Right lobe of liver (tissue), 6 donors: Measurements from ENCODE around the gene DPYD. TPM values are rescaled to one million over a fixed set of nuclear protein-coding genes. Genes with fewer than 3 reads are reported as not detected.

ENCODE experiments used
- ATAC-seq, 4 donors: fragments of 200-7000 bp; cut with Tn5 transposase; one replicate each; pipeline ENCODE4 v1.9.1; 2020; ENCODE audit warnings: mild to moderate bottlenecking in 4 of 4, moderate library complexity in 4 of 4
- DNase-seq, 3 donors: peaks; one replicate each; pipeline ENCODE4 v3.0.0-alpha.2; 2020
- H3K27ac ChIP-seq, 3 donors: fragments of 200-600 bp; one replicate each; pipeline ENCODE4 v1.8.0; 2022
- H3K27me3 ChIP-seq, 2 donors: fragments of 200-600 bp; one replicate each; pipeline ENCODE4 v1.8.0; 2022
- H3K36me3 ChIP-seq, 4 donors: fragments of 200-600 bp; sonication (generic) in 1 of 4; one replicate each; pipeline versions ENCODE4 v1.5.1 to v1.8.0; 2017 to 2022; ENCODE audit warnings: control low read depth in 1 of 4
- H3K4me1 ChIP-seq, 4 donors: fragments of 200-600 bp; sonication (generic) in 1 of 4; one replicate each; pipeline versions ENCODE4 v1.5.1 to v1.8.0; 2017 to 2022; ENCODE audit warnings: control low read depth in 1 of 4
- H3K4me3 ChIP-seq, 3 donors: fragments of 200-600 bp; one replicate each; pipeline ENCODE4 v1.8.0; 2022
- H3K9me3 ChIP-seq, 4 donors: fragments of 200-600 bp; sonication (generic) in 1 of 4; one replicate each; pipeline versions ENCODE4 v1.5.1 to v1.8.0; 2017 to 2022; ENCODE audit warnings: control low read depth in 1 of 4
- CTCF ChIP-seq, 4 donors: fragments of 200-600 bp in 3 of 4; fragments of 450-650 bp in 1 of 4; IDR thresholded peaks; one replicate each; pipeline versions ENCODE4 v1.5.1 to v1.8.0; 2016 to 2022; ENCODE audit warnings: antibody characterized with exemption in 4 of 4, mild to moderate bottlenecking in 2 of 4
- POLR2A ChIP-seq: fragments of 450-650 bp; IDR thresholded peaks from one replicate; pipeline ENCODE4 v1.6.1; 2017; ENCODE audit warnings: antibody characterized with exemption, mild to moderate bottlenecking
- WGBS: methylation state at CpG from one replicate; pipeline ENCODE4 v1.1.6; 2018; ENCODE audit warnings: low coverage, low lambda C conversion rate; ENCODE audit not compliant: insufficient coverage; ENCODE audit errors: missing lambda C conversion rate; 5-methylcytosine and 5-hydroxymethylcytosine counted together
- intact Hi-C, 2 donors: fragments of 100-400 bp; cut with DNase I; formaldehyde crosslinking; loops; one replicate each; pipeline versions ENCODE4 v1.11.2 to v1.14.1; 2022
- total RNA-seq, 6 experiments: library from RNA; depleted of rRNA in 2 of 6; stranded (reverse); fragments of >200 nt in 2 of 6; fragmentation: NEBNext Ultra II Directional in 3 of 6; extraction: Animal tissue kit (Norgen Biotek cat#: 25700) in 3 of 6; gene quantifications; one replicate each; pipeline versions ENCODE4 v1.1.0 to v1.2.4, GENCODE V29; 2016 to 2023
- donor health status: DM: no; HTN: yes; CAD: no.
- donor health status: DM: no; HTN: no; CAD: no.
- donor health status: DM: no; HTN: no; CAD: no.
- donor health status: DM: no; HTN: yes; CAD: no.
- donor health status: DM: no; HTN: yes; CAD: no.

Gene DPYD
- total RNA-seq, 6 experiments from 2014 or later = 25.2 to 74.4 (median 40.0) TPM

- DNase-seq (no peak), ATAC-seq (no peak)
- H3K27me3 ChIP-seq = no peaks in the 10 kb centered on the region
- no peaks in the 10 kb centered on the region for H3K4me1 ChIP-seq
- no peaks in the 10 kb centered on the region for H3K9me3 ChIP-seq
- no peak for TF ChIP-seq CTCF (IDR thresholded peaks at IDR 0.05)
- no peak for TF ChIP-seq POLR2A
- no peak overlapping the region for H3K4me3 ChIP-seq
- peaks cover 0 to 6% (median 0%) of the 10 kb centered on the region in 4 donors for H3K36me3 ChIP-seq
- intact Hi-C loops = no loop called here
- H3K27ac ChIP-seq = no peak overlapping the region
- WGBS = 86% methylated on average over 2 of the region's 2 CpGs
Observed at GRCh38 chr1:97451944-97452343, 468.9 kb downstream of the DPYD start.

- H3K27me3 ChIP-seq = no peaks in the 10 kb centered on the region
- TF ChIP-seq POLR2A (no peak), CTCF (IDR thresholded peaks at IDR 0.05) (no peak)
- H3K36me3 ChIP-seq = peaks cover 0 to 6% (median 0%) of the 10 kb centered on the region in 4 donors
- peak in 3 of 4 donors; percentile 26 to 71 (median 70) for ATAC-seq
- whole genome bisulfite sequencing = 70% methylated on average over 7 of the region's 7 CpGs
- no peak overlapping the region for H3K27ac ChIP-seq
- intact Hi-C loops = no loop called here
- H3K9me3 ChIP-seq = no peaks in the 10 kb centered on the region
- H3K4me3 ChIP-seq = no peak overlapping the region
- no peaks in the 10 kb centered on the region for H3K4me1 ChIP-seq
- no peak for DNase-seq
Observed at GRCh38 chr1:97451046-97451826, 469.6 kb downstream of the DPYD start.

- Histone ChIP-seq H3K27me3 (no peaks in the 10 kb centered on the region), H3K36me3 (no peaks in the 10 kb centered on the region)
Observed at GRCh38 chr1:97441966-97442365, 478.9 kb downstream of the DPYD start.

GRCh38 chr1:97433824-97434177, 487.0 kb downstream of the DPYD start:
- TF ChIP-seq CTCF (IDR thresholded peaks at IDR 0.05) = no peak
- no peak for TF ChIP-seq POLR2A
- Histone ChIP-seq H3K27ac (no peak overlapping the region), H3K9me3 (no peaks in the 10 kb centered on the region), H3K27me3 (no peaks in the 10 kb centered on the region), H3K36me3 (no peaks in the 10 kb centered on the region), H3K4me1 (no peaks in the 10 kb centered on the region), H3K4me3 (no peak overlapping the region)
- DNase-seq = no peak
- 90% methylated on average over 2 of the region's 2 CpGs for WGBS
- no peak for ATAC-seq
- intact Hi-C loops = no loop called here

More at GRCh38 chr1:97441966-97442365, 478.9 kb downstream of the DPYD start:
- no peak for ATAC-seq
- DNase-seq = no peak
- H3K4me3 ChIP-seq = no peak overlapping the region
- H3K9me3 ChIP-seq = no peaks in the 10 kb centered on the region
- intact Hi-C loops = no loop called here
- no peaks in the 10 kb centered on the region for H3K4me1 ChIP-seq
- TF ChIP-seq CTCF (IDR thresholded peaks at IDR 0.05) (no peak), POLR2A (no peak)
- no peak overlapping the region for H3K27ac ChIP-seq
